NCI-H1436 (cell line): ENCODE measurements around the gene IFNLR1.
A peak's percentile ranks its signal among the peaks of the same experiment; 100 is the strongest.

Experiments
- DNase-seq: peaks from one replicate; lab custom pipeline; 2025; lab: John Stamatoyannopoulos, UW

Gene IFNLR1

DNA sequence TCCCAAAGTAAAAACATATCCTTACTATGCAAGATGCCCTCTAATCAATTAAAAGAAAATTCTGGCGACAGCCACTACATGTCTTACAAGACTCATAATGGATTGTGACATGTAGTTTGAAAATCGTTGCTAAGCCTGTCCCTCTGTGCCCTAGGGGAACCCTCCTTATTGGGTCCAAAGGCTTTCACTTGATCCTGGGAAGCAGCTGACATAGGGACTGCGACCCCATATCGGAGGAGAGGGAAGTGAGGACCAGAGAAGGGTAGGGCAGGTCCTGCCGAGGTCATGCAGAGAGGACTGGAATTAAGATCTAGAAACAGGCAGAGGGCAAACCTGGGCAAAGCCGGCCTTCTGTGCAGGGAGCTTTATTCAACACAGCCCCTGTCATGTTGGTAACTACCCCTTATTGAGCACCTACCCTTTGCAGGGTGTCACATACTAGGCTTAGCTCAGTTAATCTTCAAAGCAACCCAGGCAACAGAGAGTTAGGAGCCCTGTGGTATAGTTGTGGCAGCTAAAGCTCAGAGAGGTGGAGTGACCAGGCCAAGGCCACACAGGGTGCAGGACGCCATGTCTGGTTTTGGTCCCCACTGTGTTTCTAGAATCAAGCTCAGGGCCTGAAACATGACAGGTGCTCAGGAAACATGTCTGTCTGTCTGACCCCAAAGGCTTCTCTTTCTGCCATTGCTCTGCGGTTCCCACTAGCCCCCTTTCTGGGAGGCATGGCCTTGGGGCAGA is 18.4 kb upstream of the IFNLR1 start:
- DNase-seq = no peak

DNA sequence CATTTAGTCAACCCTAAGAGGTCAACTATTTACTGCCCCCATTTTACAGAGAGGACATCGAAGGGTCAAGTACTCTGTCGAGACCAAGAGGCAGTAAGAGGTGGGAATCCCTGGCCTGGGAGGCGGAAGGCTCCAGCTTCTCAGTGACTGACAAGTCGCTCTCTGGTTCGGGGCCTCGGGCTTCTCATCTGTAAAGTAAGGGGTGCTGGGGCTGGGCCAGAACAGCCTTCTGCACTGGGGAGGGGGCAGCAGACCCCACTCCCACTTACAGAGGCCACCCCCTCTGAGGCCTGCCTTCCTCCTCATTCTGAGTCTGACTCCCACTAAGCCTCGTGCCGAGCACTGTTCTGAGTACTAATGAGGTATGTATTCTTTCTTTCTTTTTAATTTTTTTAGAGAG is 17.0 kb upstream of the IFNLR1 start:
- no peak for DNase-seq

DNA sequence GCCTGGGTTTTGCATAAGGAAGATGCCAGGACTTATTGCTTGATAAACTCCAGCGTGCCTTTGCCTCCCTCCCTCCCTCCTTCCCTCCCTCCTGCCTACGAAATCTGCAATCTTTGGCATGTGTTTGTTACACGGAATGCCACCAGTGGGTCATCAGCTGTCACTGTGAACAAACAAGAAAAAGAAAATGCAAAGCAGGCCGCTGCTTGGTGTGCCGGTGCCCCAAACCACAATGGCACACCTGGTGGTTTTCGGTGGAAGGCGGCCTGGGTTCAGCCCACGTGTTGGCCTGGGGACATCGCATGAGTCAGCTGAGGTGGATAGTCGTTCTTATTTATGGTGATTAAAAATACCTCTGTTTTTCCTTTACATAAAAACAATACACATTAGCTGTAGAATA is 16.3 kb upstream of the IFNLR1 start:
- no peak for DNase-seq

DNA sequence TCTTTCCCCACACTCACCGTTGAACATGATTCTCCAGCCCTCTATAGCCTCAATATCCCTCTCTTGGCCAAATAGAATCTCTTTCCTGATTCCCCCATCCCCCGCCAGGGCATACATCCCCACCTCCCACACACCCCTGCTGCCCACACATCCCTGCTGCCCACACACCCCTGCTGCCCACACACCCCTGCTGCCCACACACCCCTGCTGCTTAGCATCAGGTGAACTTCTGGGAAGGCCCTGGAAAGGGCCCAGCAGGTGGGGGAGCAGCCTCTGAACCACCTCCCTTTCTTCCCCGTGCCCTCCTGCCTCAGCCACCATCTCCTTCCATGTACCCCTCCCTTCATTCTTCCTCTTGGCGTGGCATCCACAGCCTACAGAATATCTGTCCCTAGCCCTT is 15.9 kb upstream of the IFNLR1 start:
- no peak for DNase-seq

DNA sequence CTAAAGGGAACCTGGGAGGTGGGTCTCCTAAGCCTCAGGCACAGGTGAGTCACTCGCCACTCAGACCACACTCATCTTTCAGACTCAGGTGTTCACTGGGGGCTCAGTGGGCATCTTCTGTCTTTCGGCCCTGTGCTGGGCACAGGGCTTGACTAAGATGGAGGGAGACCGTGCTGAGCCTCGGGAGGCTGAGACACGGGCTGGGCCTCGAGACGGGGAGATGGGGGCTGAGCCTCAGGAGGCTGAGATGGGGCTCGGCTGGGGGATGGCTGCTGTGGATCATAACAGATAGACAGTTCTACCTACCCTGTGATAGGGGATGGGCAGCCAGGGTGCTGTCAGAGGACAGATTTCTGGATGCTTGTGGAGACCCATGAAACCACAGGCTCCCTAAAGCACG is 15.5 kb upstream of the IFNLR1 start:
- no peak for DNase-seq

DNA sequence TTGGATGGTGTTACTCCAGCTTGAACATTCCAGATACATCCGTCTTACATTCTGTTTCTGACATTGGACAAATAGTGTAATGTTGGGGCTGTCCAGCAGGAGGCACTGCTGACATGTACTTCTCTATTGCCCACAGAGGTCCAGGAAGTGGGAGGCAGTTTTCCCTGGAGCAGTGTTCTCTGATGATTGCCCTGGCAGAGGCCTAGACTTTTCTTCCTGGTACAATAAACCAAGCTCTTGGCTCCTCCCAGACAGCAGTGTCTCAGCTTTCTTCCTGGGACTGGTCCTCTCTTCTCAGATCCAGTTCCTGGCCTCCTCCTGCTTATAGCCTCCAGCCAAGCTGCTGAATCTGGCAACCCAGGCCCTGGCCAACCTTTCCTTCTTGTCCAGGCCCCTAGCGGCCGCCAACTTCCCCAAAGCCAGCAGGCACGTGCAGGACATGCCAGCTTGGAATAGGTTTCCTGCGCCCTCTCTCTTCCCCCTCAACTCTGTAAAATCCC is 14.9 kb upstream of the IFNLR1 start:
- DNase-seq = peak; percentile 68

DNA sequence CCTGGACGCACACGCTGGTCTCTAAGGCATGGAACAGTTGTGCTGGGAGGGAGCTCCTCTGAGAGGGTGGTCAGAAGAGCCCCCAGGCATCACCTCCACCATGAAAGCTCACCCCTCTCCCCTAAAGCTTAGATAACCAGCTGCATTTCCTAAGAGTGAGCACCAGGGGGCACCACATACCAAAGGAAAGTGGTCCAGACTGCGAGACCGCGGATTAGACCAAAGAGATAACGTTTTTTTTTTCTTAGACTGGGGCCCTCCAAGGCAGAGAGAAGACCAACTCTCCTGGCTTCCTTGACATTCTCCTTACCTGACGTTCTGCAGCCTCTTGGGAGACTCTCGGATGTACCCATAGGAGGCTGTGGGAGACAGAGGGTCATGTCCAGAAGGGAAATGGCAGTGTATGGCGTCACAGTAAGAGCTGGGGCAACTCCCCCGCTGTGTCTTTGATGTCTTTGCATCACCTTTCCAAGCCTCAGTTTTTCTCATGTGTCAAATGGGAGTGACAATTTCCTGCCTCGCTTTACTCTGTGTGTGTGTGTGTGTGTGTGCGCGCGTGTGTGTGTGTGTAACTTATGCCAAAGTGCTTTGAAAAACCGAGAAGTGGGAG is 12.3 kb upstream of the IFNLR1 start:
- DNase-seq = peak; percentile 69

DNA sequence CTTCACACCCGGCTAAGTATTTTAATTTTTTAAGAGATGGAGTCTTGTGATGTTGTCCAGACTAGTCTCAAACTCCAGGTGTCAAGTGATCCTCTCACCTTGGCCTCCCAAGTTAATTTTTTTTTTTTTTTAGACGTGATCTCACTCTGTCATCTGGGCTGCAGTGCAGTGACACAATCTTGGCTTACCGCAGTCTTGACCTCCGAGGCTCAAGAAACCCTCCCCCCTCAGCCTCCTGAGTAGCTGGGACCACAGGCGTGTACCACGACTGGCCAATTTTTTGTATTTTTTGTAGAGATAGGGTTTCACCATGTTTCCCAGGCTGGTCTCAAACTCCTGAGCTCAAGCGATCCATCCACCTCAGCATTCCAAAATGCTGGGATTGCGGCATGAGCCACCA is 11.7 kb upstream of the IFNLR1 start:
- DNase-seq = no peak

DNA sequence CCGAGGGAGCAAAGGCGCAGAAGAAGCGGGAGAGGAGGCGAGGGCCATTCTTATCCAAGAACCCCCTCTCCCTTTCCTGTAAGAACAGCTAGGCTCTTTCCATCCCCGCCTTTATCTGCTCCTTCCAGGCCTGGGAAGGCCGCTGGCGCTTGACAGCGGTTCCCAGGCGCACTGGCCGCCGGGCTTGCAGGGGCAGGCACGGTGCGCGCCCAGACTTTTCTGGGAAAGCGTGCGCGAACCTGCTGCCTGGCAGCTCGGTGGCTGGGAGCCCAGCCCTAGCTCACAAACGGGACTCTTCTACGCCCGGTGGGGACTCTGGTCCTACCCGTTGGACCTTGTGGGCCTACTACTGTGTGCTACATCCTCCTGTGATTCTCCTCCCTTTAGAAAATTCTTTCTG is 8.8 kb upstream of the IFNLR1 start:
- no peak for DNase-seq

DNA sequence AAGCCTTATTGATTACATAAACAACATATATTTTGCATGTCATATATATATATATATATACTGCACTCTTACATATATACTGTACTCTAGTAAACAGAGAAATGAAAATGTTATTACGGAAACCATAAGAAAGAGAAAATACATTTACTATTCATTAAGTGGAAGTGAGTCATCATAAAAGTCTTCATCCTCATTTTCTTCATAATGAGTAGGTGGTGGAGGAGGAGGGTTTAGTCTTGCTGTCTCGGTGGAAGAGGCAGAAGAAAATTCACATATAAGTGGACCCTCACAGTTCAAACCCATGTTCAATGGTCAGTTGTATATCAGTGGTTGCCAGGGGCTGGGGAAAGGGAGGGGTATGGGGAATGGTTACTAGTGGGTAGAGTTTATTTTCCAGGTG is 8.0 kb upstream of the IFNLR1 start:
- no peak for DNase-seq

DNA sequence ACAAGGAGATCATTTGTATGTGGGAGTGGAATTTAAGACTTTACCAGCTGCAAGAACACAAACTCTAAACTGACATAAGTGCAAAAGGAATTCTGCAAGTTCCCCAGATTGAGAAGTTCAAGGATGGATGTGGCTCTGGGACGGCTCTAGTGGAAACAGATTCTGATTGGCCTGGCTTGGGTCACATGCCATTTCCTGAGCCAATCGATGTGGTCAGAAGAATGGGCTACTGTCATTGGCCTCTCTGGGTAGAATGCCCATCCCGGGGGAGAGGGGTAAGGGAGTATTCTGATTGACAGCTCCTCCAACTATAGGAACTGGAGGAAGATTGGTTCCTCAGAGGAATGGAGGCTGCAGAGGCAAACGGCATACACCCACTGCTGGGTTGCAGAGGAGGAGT is 6.0 kb upstream of the IFNLR1 start:
- DNase-seq = no peak

DNA sequence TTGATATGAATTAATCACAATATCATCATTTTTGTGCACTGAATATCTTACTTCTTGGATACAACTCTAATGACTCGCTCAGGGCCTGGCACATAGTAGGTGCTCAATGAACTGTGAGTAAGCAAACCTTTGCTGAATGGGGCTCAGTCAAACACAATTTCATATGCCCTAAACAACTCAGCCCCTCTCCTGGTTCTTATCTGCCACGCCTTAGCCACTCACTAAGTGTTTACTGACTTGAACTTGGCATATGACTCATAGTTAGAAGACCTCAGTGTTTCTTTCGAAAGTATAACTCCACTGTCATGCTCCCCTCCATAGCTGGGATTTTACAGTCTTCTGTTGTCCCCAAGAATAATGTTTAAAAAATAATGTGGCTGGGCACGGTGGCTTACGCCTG is 4.8 kb upstream of the IFNLR1 start:
- DNase-seq = no peak

DNA sequence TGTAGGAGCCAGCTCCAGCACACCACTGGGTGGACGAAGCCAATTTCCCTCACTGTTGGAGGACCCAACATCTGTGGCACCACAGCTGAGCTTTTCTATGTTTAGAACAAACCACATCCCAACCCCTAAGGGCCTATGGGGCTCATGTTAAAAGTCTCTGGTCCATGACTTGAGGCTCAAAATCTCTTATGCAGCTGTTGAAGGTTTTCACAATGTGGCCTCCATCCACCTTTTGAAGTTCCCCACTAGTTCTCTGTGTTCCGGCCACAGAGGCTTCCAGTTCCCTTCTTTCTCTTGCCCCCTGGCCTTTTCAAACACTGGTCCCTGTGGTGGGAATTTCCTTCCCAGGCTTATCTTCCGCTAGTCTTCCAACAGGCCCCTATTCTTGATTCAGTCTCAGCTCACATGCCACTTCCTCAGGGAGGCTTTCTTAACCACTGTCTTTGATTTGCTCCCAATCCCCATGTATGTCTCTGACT is 3.9 kb upstream of the IFNLR1 start:
- DNase-seq = no peak

DNA sequence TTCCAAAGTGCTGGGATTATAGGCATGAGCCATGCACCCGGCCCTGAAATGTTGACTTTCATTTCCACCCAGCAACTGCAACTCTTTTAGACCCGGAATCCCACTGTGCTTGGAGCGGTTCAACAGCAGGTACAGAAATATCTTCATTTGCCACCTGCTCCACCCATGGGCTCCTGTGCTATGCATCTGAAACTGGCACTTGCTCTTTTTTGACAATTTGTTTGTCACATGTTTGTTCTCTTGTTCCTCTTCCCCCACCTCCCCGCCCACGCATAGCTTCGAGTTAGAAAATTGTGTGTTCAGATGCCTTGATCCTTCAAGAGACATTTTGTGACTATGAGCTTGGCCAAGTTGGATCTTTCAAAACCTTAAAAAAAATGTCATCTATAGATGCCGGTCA is 2.4 kb upstream of the IFNLR1 start:
- no peak for DNase-seq

DNA sequence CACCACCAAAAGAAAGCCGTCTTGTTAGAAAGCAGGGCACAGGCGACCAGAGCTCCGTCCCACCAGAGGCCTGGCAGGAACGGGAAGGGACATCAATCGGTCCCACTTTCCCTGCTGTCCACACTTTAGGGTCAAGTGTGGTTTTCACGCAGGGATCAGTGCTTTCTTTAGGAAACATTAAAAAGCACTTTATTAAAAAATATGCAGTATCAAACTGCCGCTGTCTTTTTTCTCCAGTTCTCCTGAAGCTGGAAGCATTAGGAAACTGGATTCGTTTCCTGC is 437 bp downstream of the IFNLR1 start:
- DNase-seq = no peak

DNA sequence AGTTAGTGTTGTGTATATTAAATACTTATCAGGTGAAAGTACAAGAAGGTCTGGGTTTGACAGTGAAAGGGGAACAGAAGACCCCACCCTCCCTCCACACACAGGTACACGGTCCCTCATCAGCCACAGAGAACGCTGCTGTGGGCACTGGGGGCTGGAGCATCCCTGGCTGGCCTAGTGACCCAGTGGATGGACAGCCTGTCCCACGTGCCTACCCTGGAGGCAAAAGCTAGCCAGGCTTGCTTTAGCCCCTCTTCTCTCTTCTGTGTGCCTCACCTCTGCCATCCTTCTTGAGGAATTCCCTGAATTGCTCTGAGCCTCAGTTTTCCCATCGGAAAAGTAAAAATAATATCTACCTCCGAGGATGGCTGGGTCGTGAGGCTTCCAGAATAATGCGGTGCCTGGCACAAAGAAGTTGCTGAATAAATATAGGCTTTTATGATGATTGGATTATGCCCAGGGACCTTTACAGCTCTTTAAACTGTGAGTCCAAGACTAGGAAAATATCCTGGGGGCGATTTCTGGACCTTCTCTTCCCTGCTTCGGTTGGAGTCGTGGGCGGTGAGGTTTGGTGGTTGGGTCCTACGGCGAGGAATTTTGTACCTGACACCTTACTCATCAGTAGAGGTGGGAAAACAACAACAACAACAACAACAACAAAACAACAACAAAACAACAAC is 918 bp downstream of the IFNLR1 start:
- no peak for DNase-seq

DNA sequence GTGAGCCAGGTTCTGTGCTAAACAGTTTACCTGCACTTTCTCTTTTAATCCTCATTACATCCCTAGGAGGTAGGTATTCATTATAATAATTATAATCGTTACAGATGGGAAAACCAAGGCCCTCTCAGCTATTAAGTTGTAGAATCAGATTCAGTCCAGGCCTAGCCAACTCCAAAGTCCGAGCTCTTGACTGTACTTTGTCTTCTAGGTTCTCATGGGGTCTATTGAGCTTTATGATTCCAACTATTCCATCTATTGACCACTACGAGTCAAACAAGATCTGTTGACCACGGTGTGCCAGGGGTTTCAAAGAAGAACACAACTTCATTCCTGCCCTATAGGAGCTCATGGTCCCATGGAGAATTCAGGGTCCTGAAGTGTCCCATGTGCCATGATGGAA is 2.0 kb downstream of the IFNLR1 start:
- no peak for DNase-seq

DNA sequence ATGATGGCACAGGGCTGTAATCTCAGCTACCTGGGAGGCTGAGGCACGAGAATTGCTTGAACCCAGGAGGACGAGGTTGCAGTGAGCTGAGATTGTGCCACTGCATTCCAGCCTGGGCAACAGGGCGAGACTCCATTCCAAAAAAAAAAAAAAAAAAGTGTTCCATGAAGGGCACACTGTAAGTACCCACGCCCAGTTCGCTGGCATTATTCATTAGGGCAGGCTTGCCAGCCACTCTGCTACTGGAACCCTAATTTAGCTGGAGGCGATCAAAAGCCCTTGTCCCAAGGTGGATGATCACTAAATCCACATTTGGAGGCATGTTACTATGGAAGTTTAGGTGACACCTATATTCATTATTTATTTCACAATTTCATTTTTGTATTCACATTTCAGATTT is 5.0 kb downstream of the IFNLR1 start:
- DNase-seq = no peak

DNA sequence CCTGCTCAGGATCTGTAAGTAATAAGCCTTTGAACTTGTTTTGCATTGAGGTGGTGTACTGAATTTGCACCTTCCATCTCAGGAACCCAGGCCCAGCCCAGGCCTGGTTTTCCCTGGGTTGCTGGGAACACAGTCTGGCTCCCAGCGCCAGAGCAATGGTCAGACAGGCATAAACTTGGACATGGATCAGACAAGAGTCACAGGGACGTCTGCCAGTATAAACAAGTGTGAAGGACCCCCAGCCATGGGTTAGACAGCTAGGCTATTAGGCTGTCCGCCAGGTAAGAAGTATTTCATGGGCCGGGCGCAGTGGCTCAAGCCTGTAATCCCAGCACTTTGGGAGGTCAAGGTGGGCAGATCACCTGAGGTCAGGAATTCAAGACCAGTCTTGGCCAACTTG is 5.5 kb downstream of the IFNLR1 start:
- no peak for DNase-seq

DNA sequence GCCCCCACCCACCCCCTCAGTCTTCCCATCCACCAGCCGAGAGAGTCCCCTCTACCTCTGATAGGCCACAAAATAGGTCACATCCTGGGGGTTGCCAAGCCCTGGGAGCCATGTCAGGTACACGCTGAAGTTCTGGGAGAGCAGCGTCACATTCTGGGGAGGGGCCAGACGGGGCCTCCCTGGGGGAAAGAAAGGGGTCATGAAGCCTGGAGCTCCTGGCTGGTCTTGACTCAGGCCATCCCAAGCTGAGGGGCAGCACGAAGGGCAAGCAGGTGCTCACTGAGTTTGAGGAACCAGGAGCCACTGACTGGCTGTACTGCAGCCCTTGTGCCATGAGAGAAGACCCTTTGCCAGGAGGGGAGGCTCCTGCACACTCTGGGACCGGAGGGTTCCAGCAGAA is 6.4 kb downstream of the IFNLR1 start:
- DNase-seq = no peak

DNA sequence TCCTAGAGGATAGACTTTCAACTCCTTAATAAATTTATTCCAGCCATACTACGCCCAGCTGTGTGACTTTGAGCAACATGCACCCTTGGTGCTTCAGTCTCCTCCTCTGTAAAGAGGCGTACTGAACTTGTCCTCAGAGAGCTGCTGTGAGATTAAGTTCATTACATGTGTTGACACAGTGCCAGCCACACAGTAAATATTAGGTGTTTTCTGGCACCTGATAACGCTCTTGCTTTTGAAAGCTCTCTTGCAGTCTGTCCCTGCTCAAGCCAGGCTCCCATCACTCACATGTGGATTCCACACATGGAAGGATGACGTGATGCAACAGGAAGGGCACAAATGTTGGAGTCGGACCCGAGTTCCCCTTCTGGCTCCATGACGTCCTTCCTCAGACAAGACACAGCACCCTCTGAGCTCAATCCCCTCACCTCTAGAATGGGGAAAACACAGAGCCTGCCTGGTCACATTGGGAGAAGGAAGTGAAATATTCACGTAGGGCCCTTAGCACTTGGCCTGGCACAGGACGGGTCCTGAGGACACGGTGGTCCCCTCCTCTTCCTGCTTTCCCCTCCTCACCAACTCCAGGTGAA is 7.7 kb downstream of the IFNLR1 start:
- DNase-seq = no peak

DNA sequence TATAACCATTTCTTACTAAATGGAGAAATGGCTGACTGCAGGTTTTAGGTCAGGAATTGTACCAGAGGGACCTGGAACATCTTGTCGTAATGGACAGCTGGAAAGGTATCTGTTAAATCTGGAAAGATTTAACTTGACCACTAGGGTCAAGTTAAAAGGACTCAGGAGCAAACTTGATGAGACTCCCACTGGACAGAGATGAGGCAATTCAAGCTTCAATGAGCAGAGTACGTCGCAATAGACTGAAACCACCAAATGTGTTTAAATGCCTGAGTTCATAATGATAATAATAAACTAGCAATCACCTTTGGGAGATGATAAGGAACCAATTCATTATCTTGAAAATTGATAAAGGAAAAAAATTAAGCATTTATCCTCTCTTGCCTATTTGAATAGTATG is 8.7 kb downstream of the IFNLR1 start:
- no peak for DNase-seq

DNA sequence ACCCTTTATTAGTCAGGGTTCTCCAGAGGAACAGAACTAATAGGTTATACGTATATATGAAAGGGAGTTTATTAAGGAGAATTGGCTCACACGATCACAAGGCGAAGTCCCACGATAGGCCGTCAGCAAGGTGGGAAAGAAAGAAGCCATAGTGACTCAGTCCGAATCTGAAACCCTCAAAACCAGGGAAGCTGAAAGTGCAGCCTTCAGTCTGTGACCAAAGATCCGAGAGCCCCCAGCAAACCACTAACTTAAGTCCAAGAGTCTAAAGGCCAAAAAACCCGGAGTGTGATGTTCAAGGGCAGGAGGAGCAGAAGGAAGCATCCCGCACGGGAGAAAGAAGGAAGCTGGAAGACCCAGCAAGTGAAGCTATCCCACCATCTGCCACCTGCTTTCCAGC is 9.9 kb downstream of the IFNLR1 start:
- no peak for DNase-seq
